Activated B cell treated with CpG ODN at 0.5 μM for 24 hours (primary cell): Measurements from ENCODE around the gene PDE5A. TPM values are rescaled to one million over a fixed set of nuclear protein-coding genes. Genes with fewer than 3 reads are reported as not detected.
A peak's percentile ranks its signal among the peaks of the same experiment; 100 is the strongest.

Experiments
- ATAC-seq: fragments of 200-7000 bp; cut with Tn5 transposase; one replicate; pipeline ENCODE4 v1.10.0; 2021; ENCODE audit warnings: low read depth, mild to moderate bottlenecking, moderate library complexity
- CTCF ChIA-PET: fragments of 350-600 bp; sonication (Branson Sonifier 250); formaldehyde crosslinking; loops from one replicate; lab custom pipeline; 2021; ENCODE audit warnings: antibody characterized with exemption; lab: Charles Lee
- POLR2A ChIA-PET: fragments of 350-600 bp; sonication (Branson Sonifier 250); formaldehyde crosslinking; loops from one replicate; lab custom pipeline; 2021; ENCODE audit warnings: antibody characterized with exemption; lab: Charles Lee
- DNase-seq: peaks from one replicate; pipeline ENCODE4 v3.0.0; 2022
- H3K27ac Mint-ChIP-seq: one replicate; pipeline ENCODE4 v1.8.0; 2020; ENCODE audit warnings: mixed read lengths
- H3K27me3 Mint-ChIP-seq: one replicate; pipeline ENCODE4 v1.8.0; 2021; ENCODE audit warnings: mixed read lengths
- H3K36me3 Mint-ChIP-seq: one replicate; pipeline ENCODE4 v1.8.0; 2021; ENCODE audit warnings: low read depth, mixed read lengths
- H3K4me1 Mint-ChIP-seq: one replicate; pipeline ENCODE4 v1.8.0; 2021; ENCODE audit warnings: mixed read lengths
- H3K4me3 Mint-ChIP-seq: one replicate; pipeline ENCODE4 v1.8.0; 2020; ENCODE audit warnings: mild to moderate bottlenecking, mixed read lengths
- H3K9me3 Mint-ChIP-seq: one replicate; pipeline ENCODE4 v1.8.0; 2020; ENCODE audit warnings: mixed read lengths
- CTCF ChIP-seq: fragments of 200-600 bp; IDR thresholded peaks from one replicate; pipeline ENCODE4 v1.8.0; 2022; ENCODE audit warnings: antibody characterized with exemption, mild to moderate bottlenecking
- intact Hi-C: fragments of 100-400 bp; cut with micrococcal nuclease; formaldehyde crosslinking; loops from one replicate; pipeline ENCODE4 v1.15.1; 2024
- total RNA-seq: library from RNA; stranded (reverse); gene quantifications from 2 replicates; pipeline ENCODE4 v1.2.3, GENCODE V29; 2022

Gene PDE5A
- 0.47 and 0.66 TPM in 2 replicates for total RNA-seq

GRCh38 chr4:119628281-119629141 is at the start of gene PDE5A:
Gene PDE5A, minus strand, starts transcription at chr4:119628804. Its CDS starts 133 bp downstream, at chr4:119628671.
- TF ChIP-seq CTCF = peak; percentile 26
- H3K27me3 Mint-ChIP-seq = peaks cover 12% of the 10 kb centered on the region
- peak within 1 kb of the TSS; percentile 85 for H3K4me3 Mint-ChIP-seq
- no peaks in the 10 kb centered on the region for H3K36me3 Mint-ChIP-seq
- ChIA-PET CTCF (interaction anchor here (1.0 to 2.0 kb wide), 8 partner anchors 12 to 425 kb away, joined by 3 to 11 read pairs (median 4); no protein-coding TSS in a partner anchor), POLR2A (interaction anchor here (0.6 to 2.0 kb wide), 2 partner anchors 10 to 174 kb away, joined by 4 to 8 read pairs; no protein-coding TSS in a partner anchor)
- no peaks in the 10 kb centered on the region for H3K9me3 Mint-ChIP-seq
- H3K4me1 Mint-ChIP-seq = peaks cover 25% of the 10 kb centered on the region
- DNase-seq (peak; percentile 69), ATAC-seq (peak; percentile 84)
- intact Hi-C loops = loop anchor here (1.0 to 5.0 kb wide), 6 partner anchors 416 to 1350 kb away; partner anchors contain the start of genes SEC24D and USP53
- peak within 1 kb of the TSS; percentile 51 for H3K27ac Mint-ChIP-seq

- ChIA-PET CTCF (no interaction called here), POLR2A (no interaction called here)
- intact Hi-C loops = no loop called here
- no peaks in the 10 kb centered on the region for H3K27me3 Mint-ChIP-seq
- H3K4me1 Mint-ChIP-seq = no peaks in the 10 kb centered on the region
- no peak overlapping the region for H3K27ac Mint-ChIP-seq
- no peak overlapping the region for H3K4me3 Mint-ChIP-seq
- TF ChIP-seq CTCF = no peak
- DNase-seq (no peak), ATAC-seq (no peak)
- no peaks in the 10 kb centered on the region for H3K9me3 Mint-ChIP-seq
- no peaks in the 10 kb centered on the region for H3K36me3 Mint-ChIP-seq
Observed at GRCh38 chr4:119676101-119676500, 47.5 kb upstream of the PDE5A start.

GRCh38 chr4:119675391-119675790 is 46.8 kb upstream of the PDE5A start:
- no peak for DNase-seq
- Mint-ChIP-seq H3K4me3 (no peak overlapping the region), H3K9me3 (no peaks in the 10 kb centered on the region), H3K27ac (no peak overlapping the region), H3K36me3 (no peaks in the 10 kb centered on the region), H3K27me3 (no peaks in the 10 kb centered on the region), H3K4me1 (no peaks in the 10 kb centered on the region)
- ATAC-seq = no peak
- intact Hi-C loops = no loop called here
- no peak for TF ChIP-seq CTCF
- CTCF ChIA-PET = no interaction called here
- POLR2A ChIA-PET = no interaction called here

GRCh38 chr4:119672938-119673337 is 44.3 kb upstream of the PDE5A start:
- Mint-ChIP-seq H3K36me3 (no peaks in the 10 kb centered on the region), H3K27me3 (no peaks in the 10 kb centered on the region), H3K27ac (no peak overlapping the region), H3K4me1 (no peaks in the 10 kb centered on the region), H3K4me3 (no peak overlapping the region), H3K9me3 (no peaks in the 10 kb centered on the region)
- intact Hi-C loops = no loop called here
- DNase-seq = no peak
- no peak for TF ChIP-seq CTCF
- POLR2A ChIA-PET = no interaction called here
- CTCF ChIA-PET = no interaction called here
- ATAC-seq = no peak

GRCh38 chr4:119672086-119672485 is 43.5 kb upstream of the PDE5A start:
- Mint-ChIP-seq H3K4me3 (no peak overlapping the region), H3K27me3 (no peaks in the 10 kb centered on the region), H3K4me1 (no peaks in the 10 kb centered on the region), H3K9me3 (no peaks in the 10 kb centered on the region), H3K27ac (no peak overlapping the region), H3K36me3 (no peaks in the 10 kb centered on the region)
- POLR2A ChIA-PET = no interaction called here
- no peak for ATAC-seq
- CTCF ChIA-PET = no interaction called here
- intact Hi-C loops = no loop called here
- no peak for DNase-seq
- no peak for TF ChIP-seq CTCF
